GM15510 (cell line): ENCODE data around the gene ABCG8.

Experiments
- POLR2A ChIP-seq: IDR thresholded peaks from 3 replicates; pipeline ENCODE4 v1.6.1; 2011; ENCODE audit warnings: borderline replicate concordance; ENCODE audit not compliant: insufficient read length; ENCODE audit errors: extremely low read depth

Gene ABCG8

GRCh38 chr2:43880471-43880870, 41.7 kb downstream of the ABCG8 start:
- no peak for TF ChIP-seq POLR2A

- TF ChIP-seq POLR2A = no peak
Observed at GRCh38 chr2:43880952-43881351, 42.2 kb downstream of the ABCG8 start.

GRCh38 chr2:43882312-43882711, 43.5 kb downstream of the ABCG8 start:
- no peak for TF ChIP-seq POLR2A

GRCh38 chr2:43884689-43885088, 45.9 kb downstream of the ABCG8 start:
- no peak for TF ChIP-seq POLR2A

- no peak for TF ChIP-seq POLR2A
Observed at GRCh38 chr2:43885132-43885632, 46.4 kb downstream of the ABCG8 start.

- no peak for TF ChIP-seq POLR2A
Observed at GRCh38 chr2:43887176-43887575, 48.4 kb downstream of the ABCG8 start.

- TF ChIP-seq POLR2A = no peak
Observed at GRCh38 chr2:43889416-43889815, 50.6 kb downstream of the ABCG8 start.

- no peak for TF ChIP-seq POLR2A
Observed at GRCh38 chr2:43890855-43891254, 52.1 kb downstream of the ABCG8 start.

- no peak for TF ChIP-seq POLR2A
Observed at GRCh38 chr2:43894743-43895142, 56.0 kb downstream of the ABCG8 start.

GRCh38 chr2:43896906-43897305, 58.1 kb downstream of the ABCG8 start:
- no peak for TF ChIP-seq POLR2A

- TF ChIP-seq POLR2A = no peak
Observed at GRCh38 chr2:43897492-43897891, 58.7 kb downstream of the ABCG8 start.

GRCh38 chr2:43898134-43898837, 59.5 kb downstream of the ABCG8 start:
- TF ChIP-seq POLR2A = no peak

GRCh38 chr2:43898838-43899346, 60.1 kb downstream of the ABCG8 start:
- TF ChIP-seq POLR2A = no peak

GRCh38 chr2:43899589-43899988, 60.8 kb downstream of the ABCG8 start:
- TF ChIP-seq POLR2A = no peak

GRCh38 chr2:43905371-43905803, 66.6 kb downstream of the ABCG8 start:
- no peak for TF ChIP-seq POLR2A

GRCh38 chr2:43905871-43906270, 67.1 kb downstream of the ABCG8 start:
- no peak for TF ChIP-seq POLR2A
